ENCODE results near the gene SPACA6.

The SPACA6 gene

GRCh38 chr19:51739466-51740213 is 46.5 kb downstream of the SPACA6 start:
- Histone ChIP-seq H4K8ac (ENCODE audit: low read depth, low read length) (no peak overlapping the region), H3K4me3 (ENCODE audit: low read length in 2 of 2) (no peak overlapping the region), H3K14ac (ENCODE audit: low read length) (no peak overlapping the region), H3K27ac (replicated peaks; ENCODE audit: low read length) (no peak overlapping the region), H3K23ac (ENCODE audit: low read depth, low read length, poor library complexity) (no peak overlapping the region), H3K4me1 (ENCODE audit: control insufficient read depth in 2 of 2, insufficient read depth in 1 of 2, low read depth in 1 of 2, low read length in 2 of 2) (no peaks in the 10 kb centered on the region), H3K9me3 (replicated peaks in 1 of 2; ENCODE audit: control insufficient read depth in 2 of 2, insufficient read depth in 1 of 2, low read depth in 1 of 2, low read length in 2 of 2) (no peaks in the 10 kb centered on the region), H2BK5ac (ENCODE audit: low read length) (no peak overlapping the region), H3K79me1 (ENCODE audit: low read depth, low read length) (no peaks in the 10 kb centered on the region), H2BK120ac (ENCODE audit: low read depth, low read length) (no peak overlapping the region), H2AFZ (ENCODE audit: low read length) (no peak overlapping the region), H3K18ac (ENCODE audit: low read length) (no peak overlapping the region), H4K91ac (ENCODE audit: low read depth, low read length, poor library complexity) (no peak overlapping the region), H3K27me3 (ENCODE audit: control insufficient read depth in 3 of 3, insufficient read depth in 3 of 3, low read depth in 1 of 3, low read length in 3 of 3) (no peaks in the 10 kb centered on the region), H2AK5ac (ENCODE audit: low read depth, low read length) (no peak overlapping the region), H3K36me3 (replicated peaks in 1 of 2; ENCODE audit: control insufficient read depth in 2 of 2, insufficient read depth in 2 of 2, low read length in 2 of 2) (no peaks in the 10 kb centered on the region), H3K4ac (ENCODE audit: low read length) (no peak overlapping the region), H2BK12ac (ENCODE audit: low read length) (no peak overlapping the region), H3K4me2 (ENCODE audit: insufficient read depth, low read length, poor library complexity, severe bottlenecking) (no peak overlapping the region), H2BK15ac (ENCODE audit: low read length) (no peak overlapping the region), H3K9ac (ENCODE audit: low read depth, low read length, poor library complexity) (no peak overlapping the region)
- no CpG with 5 or more reads among the region's 13 CpGs for WGBS, 2 donors (ENCODE audit: extremely low coverage in 2 of 2, insufficient read length in 2 of 2, insufficient replicate concordance in 1 of 2)
- DNase-seq (ENCODE audit: low spot score): no peak

GRCh38 chr19:51740356-51740755 is 47.2 kb downstream of the SPACA6 start:
- H3K36me3 ChIP-seq (replicated peaks in 1 of 2; ENCODE audit: control insufficient read depth in 2 of 2, insufficient read depth in 2 of 2, low read length in 2 of 2): no peaks in the 10 kb centered on the region
- H3K4me2 ChIP-seq (ENCODE audit: insufficient read depth, low read length, poor library complexity, severe bottlenecking): no peak overlapping the region
- H3K4me3 ChIP-seq (ENCODE audit: low read length in 2 of 2): no peak overlapping the region
- H2AK5ac ChIP-seq (ENCODE audit: low read depth, low read length): no peak overlapping the region
- no peak overlapping the region for H3K14ac ChIP-seq (ENCODE audit: low read length)
- H3K4ac ChIP-seq (ENCODE audit: low read length): no peak overlapping the region
- no peaks in the 10 kb centered on the region for H3K9me3 ChIP-seq (replicated peaks in 1 of 2; ENCODE audit: control insufficient read depth in 2 of 2, insufficient read depth in 1 of 2, low read depth in 1 of 2, low read length in 2 of 2)
- H3K9ac ChIP-seq (ENCODE audit: low read depth, low read length, poor library complexity): no peak overlapping the region
- H2BK15ac ChIP-seq (ENCODE audit: low read length): no peak overlapping the region
- H2AFZ ChIP-seq (ENCODE audit: low read length): no peak overlapping the region
- no peak overlapping the region for H3K27ac ChIP-seq (replicated peaks; ENCODE audit: low read length)
- no peaks in the 10 kb centered on the region for H3K27me3 ChIP-seq (ENCODE audit: control insufficient read depth in 3 of 3, insufficient read depth in 3 of 3, low read depth in 1 of 3, low read length in 3 of 3)
- H4K91ac ChIP-seq (ENCODE audit: low read depth, low read length, poor library complexity): no peak overlapping the region
- no peak overlapping the region for H3K23ac ChIP-seq (ENCODE audit: low read depth, low read length, poor library complexity)
- no peak for DNase-seq (ENCODE audit: low spot score)
- no peak overlapping the region for H2BK120ac ChIP-seq (ENCODE audit: low read depth, low read length)
- no peak overlapping the region for H2BK5ac ChIP-seq (ENCODE audit: low read length)
- H2BK12ac ChIP-seq (ENCODE audit: low read length): no peak overlapping the region
- no peak overlapping the region for H3K18ac ChIP-seq (ENCODE audit: low read length)
- no CpG with 5 or more reads among the region's 5 CpGs for WGBS, 2 donors (ENCODE audit: extremely low coverage in 2 of 2, insufficient read length in 2 of 2, insufficient replicate concordance in 1 of 2)
- H3K4me1 ChIP-seq (ENCODE audit: control insufficient read depth in 2 of 2, insufficient read depth in 1 of 2, low read depth in 1 of 2, low read length in 2 of 2): no peaks in the 10 kb centered on the region
- no peaks in the 10 kb centered on the region for H3K79me1 ChIP-seq (ENCODE audit: low read depth, low read length)
- no peak overlapping the region for H4K8ac ChIP-seq (ENCODE audit: low read depth, low read length)

- no peaks in the 10 kb centered on the region for H3K36me3 ChIP-seq (replicated peaks in 1 of 2; ENCODE audit: control insufficient read depth in 2 of 2, insufficient read depth in 2 of 2, low read length in 2 of 2)
- H3K27ac ChIP-seq (replicated peaks; ENCODE audit: low read length): no peak overlapping the region
- H3K18ac ChIP-seq (ENCODE audit: low read length): no peak overlapping the region
- H3K23ac ChIP-seq (ENCODE audit: low read depth, low read length, poor library complexity): no peak overlapping the region
- no peaks in the 10 kb centered on the region for H3K27me3 ChIP-seq (ENCODE audit: control insufficient read depth in 3 of 3, insufficient read depth in 3 of 3, low read depth in 1 of 3, low read length in 3 of 3)
- H2BK15ac ChIP-seq (ENCODE audit: low read length): no peak overlapping the region
- H2AK5ac ChIP-seq (ENCODE audit: low read depth, low read length): no peak overlapping the region
- DNase-seq (ENCODE audit: low spot score): no peak
- no peaks in the 10 kb centered on the region for H3K79me1 ChIP-seq (ENCODE audit: low read depth, low read length)
- H2BK12ac ChIP-seq (ENCODE audit: low read length): no peak overlapping the region
- no peak overlapping the region for H2BK5ac ChIP-seq (ENCODE audit: low read length)
- H3K4me2 ChIP-seq (ENCODE audit: insufficient read depth, low read length, poor library complexity, severe bottlenecking): no peak overlapping the region
- no peak overlapping the region for H3K4ac ChIP-seq (ENCODE audit: low read length)
- H3K4me3 ChIP-seq (ENCODE audit: low read length in 2 of 2): no peak overlapping the region
- H3K4me1 ChIP-seq (ENCODE audit: control insufficient read depth in 2 of 2, insufficient read depth in 1 of 2, low read depth in 1 of 2, low read length in 2 of 2): no peaks in the 10 kb centered on the region
- no CpG with 5 or more reads among the region's 6 CpGs for WGBS, 2 donors (ENCODE audit: extremely low coverage in 2 of 2, insufficient read length in 2 of 2, insufficient replicate concordance in 1 of 2)
- no peak overlapping the region for H2BK120ac ChIP-seq (ENCODE audit: low read depth, low read length)
- no peak overlapping the region for H4K91ac ChIP-seq (ENCODE audit: low read depth, low read length, poor library complexity)
- no peak overlapping the region for H2AFZ ChIP-seq (ENCODE audit: low read length)
- H3K9me3 ChIP-seq (replicated peaks in 1 of 2; ENCODE audit: control insufficient read depth in 2 of 2, insufficient read depth in 1 of 2, low read depth in 1 of 2, low read length in 2 of 2): no peaks in the 10 kb centered on the region
- H4K8ac ChIP-seq (ENCODE audit: low read depth, low read length): no peak overlapping the region
- no peak overlapping the region for H3K14ac ChIP-seq (ENCODE audit: low read length)
- H3K9ac ChIP-seq (ENCODE audit: low read depth, low read length, poor library complexity): no peak overlapping the region
Measured at GRCh38 chr19:51742789-51743188, 49.7 kb downstream of the SPACA6 start.

GRCh38 chr19:51743405-51743804 is 50.3 kb downstream of the SPACA6 start:
- no peaks in the 10 kb centered on the region for H3K9me3 ChIP-seq (replicated peaks in 1 of 2; ENCODE audit: control insufficient read depth in 2 of 2, insufficient read depth in 1 of 2, low read depth in 1 of 2, low read length in 2 of 2)
- no peak overlapping the region for H3K27ac ChIP-seq (replicated peaks; ENCODE audit: low read length)
- no peak overlapping the region for H2AK5ac ChIP-seq (ENCODE audit: low read depth, low read length)
- H3K79me1 ChIP-seq (ENCODE audit: low read depth, low read length): no peaks in the 10 kb centered on the region
- H2BK15ac ChIP-seq (ENCODE audit: low read length): no peak overlapping the region
- no peaks in the 10 kb centered on the region for H3K36me3 ChIP-seq (replicated peaks in 1 of 2; ENCODE audit: control insufficient read depth in 2 of 2, insufficient read depth in 2 of 2, low read length in 2 of 2)
- no peaks in the 10 kb centered on the region for H3K4me1 ChIP-seq (ENCODE audit: control insufficient read depth in 2 of 2, insufficient read depth in 1 of 2, low read depth in 1 of 2, low read length in 2 of 2)
- no peak overlapping the region for H3K14ac ChIP-seq (ENCODE audit: low read length)
- no peak overlapping the region for H3K23ac ChIP-seq (ENCODE audit: low read depth, low read length, poor library complexity)
- no peak overlapping the region for H3K4ac ChIP-seq (ENCODE audit: low read length)
- H3K4me2 ChIP-seq (ENCODE audit: insufficient read depth, low read length, poor library complexity, severe bottlenecking): no peak overlapping the region
- no peak overlapping the region for H4K91ac ChIP-seq (ENCODE audit: low read depth, low read length, poor library complexity)
- DNase-seq (ENCODE audit: low spot score): no peak
- H2BK5ac ChIP-seq (ENCODE audit: low read length): no peak overlapping the region
- WGBS, 2 donors (ENCODE audit: extremely low coverage in 2 of 2, insufficient read length in 2 of 2, insufficient replicate concordance in 1 of 2): no CpG with 5 or more reads among the region's 3 CpGs
- no peak overlapping the region for H3K18ac ChIP-seq (ENCODE audit: low read length)
- no peak overlapping the region for H2BK12ac ChIP-seq (ENCODE audit: low read length)
- no peak overlapping the region for H2BK120ac ChIP-seq (ENCODE audit: low read depth, low read length)
- H3K27me3 ChIP-seq (ENCODE audit: control insufficient read depth in 3 of 3, insufficient read depth in 3 of 3, low read depth in 1 of 3, low read length in 3 of 3): no peaks in the 10 kb centered on the region
- no peak overlapping the region for H3K4me3 ChIP-seq (ENCODE audit: low read length in 2 of 2)
- H2AFZ ChIP-seq (ENCODE audit: low read length): no peak overlapping the region
- no peak overlapping the region for H4K8ac ChIP-seq (ENCODE audit: low read depth, low read length)
- H3K9ac ChIP-seq (ENCODE audit: low read depth, low read length, poor library complexity): no peak overlapping the region

All from neuronal stem cell (in vitro differentiated cells).